ENCODE measurements around the gene HPF1.

The HPF1 gene

DNA sequence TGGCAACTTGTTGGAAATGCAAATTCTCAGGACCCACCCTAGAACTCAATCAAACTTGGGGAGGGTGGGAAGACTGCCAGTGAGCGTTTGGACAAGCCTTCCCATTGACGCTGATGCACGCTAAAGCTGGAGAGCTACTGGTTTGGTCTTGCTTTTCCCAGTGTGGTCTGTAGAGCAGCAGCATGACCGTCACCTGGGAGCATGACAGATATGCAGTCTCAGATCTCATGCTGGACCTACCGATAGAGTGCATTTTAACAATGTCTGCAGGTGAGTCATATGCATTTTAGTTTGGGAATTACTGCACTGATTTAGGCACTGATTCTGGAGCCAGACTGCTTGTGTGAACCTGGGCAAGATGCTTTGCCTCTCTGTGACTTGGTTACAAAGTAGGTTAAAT is 27.2 kb downstream of the HPF1 start:
- no peak for DNase-seq

DNA sequence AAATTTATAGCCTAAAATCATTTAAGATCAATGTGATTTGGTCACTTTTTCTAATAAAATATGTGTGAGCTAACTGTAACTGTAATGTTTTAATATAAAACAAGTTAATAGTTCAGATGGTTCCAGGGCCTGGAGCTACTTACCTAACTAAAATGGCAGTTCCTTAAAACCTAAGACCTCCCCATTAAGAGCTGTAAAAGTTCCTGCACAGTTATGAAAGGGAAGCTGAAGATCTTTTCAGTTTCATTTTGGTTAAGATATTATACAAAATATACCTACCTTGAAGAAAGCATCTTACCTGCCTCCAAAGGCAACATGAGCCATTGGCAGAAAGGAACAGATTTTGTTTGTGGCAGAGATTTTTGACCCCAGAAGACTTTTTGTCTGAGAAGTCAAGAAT is 30.1 kb downstream of the HPF1 start:
- no peak for DNase-seq

DNA sequence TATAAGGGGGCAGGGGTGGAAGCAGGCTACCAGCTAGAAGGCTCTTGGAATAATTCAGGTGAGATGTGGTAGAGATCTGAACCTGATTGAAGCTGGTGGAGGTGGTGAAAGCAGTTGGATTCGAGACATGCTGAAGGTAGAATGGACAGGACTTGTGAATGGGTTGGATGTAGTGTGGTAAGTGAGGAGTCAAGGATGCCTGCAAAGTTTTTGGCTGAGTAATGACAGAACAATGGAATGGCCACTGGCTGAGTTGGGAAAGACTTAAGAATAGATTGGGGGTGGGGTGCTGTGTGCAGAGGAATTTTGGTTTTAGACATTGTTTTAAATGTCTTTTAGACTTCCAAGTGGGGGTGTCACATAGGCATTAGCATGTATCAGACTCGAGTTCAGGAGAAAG is 33.5 kb downstream of the HPF1 start:
- DNase-seq, result no peak

DNA sequence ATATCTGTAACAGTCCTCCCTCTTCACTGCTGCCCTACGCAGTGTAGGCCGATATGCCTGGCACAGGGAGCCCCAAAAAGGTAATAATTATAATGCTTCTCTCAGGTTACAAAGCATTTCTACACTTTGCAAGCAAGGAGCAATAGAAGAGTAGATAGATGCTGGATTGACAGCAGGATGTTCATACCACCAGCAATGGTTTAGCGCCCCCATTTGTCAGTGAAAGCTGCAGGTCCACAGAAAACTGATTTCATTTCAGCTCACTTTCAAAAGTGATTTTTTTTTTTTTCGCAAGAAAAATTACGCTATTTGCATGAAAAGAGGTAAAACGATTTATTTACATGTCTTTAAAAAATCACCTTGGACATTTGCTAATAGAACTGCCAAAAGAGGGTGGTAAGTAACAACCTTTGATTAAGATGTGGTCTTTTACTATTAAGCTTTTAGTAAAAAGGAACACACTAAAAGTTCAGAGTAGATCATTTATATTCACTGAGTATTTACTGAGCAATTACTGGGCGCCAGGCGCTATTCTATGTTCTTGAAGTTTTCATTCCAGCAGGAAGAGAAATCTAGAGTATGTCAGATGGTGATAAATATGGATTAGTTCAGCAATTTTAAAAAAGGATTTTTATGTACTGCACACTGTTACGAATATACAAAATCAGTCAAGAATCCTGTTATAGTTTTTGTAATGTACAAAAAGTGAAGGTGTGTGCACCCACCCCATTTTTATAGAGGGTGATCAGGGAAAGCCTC is 34.4 kb downstream of the HPF1 start:
- peak in 1 of 2 experiments; percentile 2 for DNase-seq

DNA sequence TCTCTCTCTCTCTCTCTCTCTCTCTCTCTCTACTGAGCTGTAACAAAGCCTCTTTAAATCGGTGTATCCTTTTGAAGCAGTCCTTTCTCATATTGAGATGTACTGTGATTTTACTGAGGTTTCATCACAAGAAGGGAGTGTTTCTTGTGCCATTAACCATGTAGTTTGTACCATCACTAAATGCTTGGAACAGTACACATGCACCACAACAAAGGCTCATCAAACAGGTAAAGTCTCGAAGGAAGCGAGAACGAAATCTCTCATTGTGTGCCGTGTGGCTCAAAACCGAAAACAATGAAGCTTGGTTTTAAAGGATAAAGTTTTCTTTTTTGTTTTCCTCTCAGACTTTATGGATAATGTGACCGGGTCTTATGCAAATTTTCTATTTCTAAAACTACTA is 37.2 kb downstream of the HPF1 start:
- no peak for DNase-seq

DNA sequence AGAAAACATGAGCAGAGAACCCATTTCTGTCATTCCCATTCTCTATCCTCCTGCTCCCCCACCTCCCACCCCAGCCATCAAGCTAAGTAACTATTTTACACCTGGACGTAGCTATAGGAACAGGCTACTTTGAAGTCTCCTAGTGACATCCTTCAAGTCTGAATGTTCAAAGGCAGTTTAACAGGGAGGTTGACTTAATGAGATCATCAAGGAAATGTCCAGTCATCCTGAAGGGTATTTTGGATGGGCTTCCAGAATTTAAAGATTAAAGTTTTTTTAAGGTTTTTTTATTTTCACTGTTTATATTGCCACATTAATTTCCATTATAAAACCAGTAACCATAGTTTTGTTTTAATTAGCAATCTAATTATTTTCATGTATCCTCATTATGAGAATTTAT is 41.1 kb downstream of the HPF1 start:
- no peak for DNase-seq

DNA sequence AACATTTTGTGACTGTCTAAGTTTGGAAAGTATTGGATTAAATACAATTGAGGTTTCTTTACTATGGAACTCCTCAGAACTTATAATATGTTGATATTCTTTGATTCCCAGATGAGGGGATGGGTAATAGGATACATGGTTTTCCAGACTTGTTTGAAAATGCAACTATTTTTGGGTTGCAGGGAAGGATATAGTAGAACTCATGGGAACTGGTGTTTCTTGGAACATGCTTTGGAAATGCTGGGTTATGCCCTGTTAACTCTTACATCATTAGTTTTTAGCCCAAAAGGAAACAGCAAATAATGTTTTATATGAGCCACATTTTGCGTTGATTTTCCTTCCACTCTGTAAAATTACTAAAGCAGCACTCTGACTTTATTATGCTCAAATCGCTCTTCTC is 41.9 kb downstream of the HPF1 start:
- no peak for DNase-seq

DNA sequence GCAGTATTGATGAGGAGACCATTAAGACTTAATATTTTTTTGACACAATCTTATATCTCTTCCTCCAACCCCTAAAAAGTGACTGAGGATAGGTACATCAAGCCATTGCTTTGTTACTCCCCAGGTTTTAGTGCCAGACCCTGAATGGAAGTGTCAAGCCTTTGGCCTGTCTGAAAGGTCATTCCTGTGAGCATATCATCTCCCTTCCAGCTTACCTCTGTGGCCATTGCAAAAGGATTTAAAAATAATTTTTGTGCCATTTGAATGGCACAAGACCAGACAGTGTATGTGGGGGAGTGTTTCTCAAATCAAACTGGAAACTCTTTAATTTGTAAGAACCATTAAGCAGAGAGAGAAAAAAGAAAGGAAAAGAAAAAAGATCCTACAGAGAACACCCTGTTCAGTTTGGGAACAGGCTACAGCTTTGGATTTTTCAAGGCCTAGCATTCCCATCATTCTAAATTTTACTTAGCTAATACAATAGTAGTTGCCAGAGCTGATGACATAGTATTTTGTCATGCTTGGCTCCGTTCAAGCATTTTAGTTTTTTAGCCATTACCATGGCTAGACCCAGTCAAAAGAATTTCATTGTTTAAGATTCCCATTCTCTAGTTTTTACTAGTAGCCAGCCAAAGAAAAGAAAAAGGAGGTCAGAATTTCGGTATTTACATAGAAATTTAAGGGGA is 49.6 kb downstream of the HPF1 start:
- DNase-seq, result no peak

DNA sequence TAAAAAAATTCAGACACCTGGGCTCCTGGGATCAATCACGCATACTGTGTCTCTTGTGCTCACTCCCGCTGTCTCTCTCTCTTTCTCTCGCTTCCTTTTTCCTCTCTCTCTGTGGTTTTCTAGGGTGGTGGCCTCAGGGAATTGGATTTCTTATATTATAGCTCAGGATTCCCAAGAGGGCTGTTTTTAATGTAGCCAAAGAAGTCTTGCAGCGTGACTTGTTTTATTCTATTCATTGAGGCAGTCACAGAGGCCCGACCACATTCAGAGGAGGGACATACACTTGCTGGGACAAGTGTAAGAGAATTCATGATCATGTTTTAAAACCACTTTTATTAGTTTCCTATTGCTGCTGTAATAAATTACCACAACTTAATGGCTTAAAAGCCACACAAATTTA is 59.4 kb downstream of the HPF1 start:
- no peak for DNase-seq

DNA sequence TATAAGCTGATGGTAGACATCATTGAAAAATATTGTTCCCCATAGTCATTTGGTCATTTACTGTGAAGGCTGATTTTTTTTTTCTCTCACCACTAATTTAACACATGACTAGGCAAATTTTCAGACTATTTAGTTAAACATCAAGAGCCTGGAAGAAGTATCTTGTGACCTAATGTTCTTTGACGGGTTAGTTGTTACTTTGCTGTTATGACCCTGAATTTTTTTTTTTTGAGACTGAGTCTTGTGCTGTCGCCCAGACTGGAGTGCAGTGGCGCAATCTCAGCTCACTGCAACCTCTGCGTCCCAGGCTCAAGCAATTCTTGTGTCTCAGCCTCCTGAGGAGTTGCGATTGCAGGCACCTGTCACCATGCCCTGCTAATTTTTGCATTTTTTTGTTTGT is 67.0 kb downstream of the HPF1 start:
- DNase-seq, result no peak

DNA sequence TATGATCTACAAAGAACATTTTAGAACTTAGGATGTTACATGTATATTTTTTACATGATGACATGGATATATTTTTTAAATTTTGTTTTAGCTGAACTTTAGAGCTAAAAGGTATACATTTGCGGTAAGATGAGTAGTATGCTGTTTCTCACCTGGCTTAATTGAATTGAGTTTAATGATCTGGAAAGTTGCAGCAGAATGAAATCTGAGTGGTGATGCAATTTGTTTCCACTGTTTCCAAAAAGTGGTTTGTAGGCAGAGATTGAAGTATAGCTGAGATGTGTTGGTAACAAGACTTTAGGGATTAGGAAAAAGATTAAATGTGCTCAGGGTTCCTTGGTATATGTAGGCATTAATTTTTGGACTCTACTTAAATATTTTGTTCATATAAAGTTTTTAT is 68.1 kb downstream of the HPF1 start:
- no peak for DNase-seq

DNA sequence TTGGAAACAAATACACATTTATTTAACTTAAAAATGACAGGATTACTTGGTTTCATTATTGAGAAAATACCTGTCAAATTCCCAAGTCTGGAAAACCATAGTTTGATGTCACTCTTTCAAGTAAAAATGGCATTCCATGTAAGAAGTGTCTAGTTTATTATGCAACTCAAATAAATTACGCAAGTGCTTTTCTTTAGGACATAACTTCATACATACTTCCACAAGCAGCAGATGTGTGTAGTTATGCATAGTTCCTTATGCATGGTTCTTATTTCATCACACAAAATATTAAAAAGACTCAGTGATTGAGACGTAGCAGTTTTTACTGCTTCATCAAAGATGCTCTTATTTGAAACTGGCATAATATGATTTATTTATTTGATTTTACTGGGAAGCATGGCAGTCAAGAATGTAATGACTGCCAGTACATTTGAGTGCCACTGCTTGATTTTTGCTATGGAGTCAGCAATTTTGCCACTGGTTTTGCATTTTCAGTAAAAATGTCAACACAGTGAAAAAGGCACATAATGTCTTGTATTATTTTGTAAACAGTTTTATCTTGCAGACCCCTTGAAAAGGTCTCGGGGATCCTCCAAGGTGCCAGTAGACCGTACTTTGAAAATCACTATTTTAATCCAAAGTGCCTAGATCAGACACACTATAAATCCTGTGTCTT is 75.2 kb downstream of the HPF1 start:
- DNase-seq, result no peak
